GM21390 (cell line): Measurements from ENCODE around the gene DNAH2.
A peak's percentile ranks its signal among the peaks of the same experiment; 100 is the strongest.
"Not testable (repeated sequence)": the region's sequence is repeated elsewhere in the genome, so short reads cannot be mapped to it uniquely, and the experiment has no call there.

Experiments
- ATAC-seq: cut with Tn5 transposase; IDR thresholded peaks from one replicate; pipeline ENCODE4 v1.9.1; 2021; ENCODE audit not compliant: unreplicated experiment

DNAH2 gene

GRCh38 chr17:7849751-7850504 lies 132.4 kb downstream of the DNAH2 start:
- no peak for ATAC-seq

GRCh38 chr17:7850701-7851437 lies 133.3 kb downstream of the DNAH2 start:
- no peak for ATAC-seq

GRCh38 chr17:7851438-7852261 lies 134.1 kb downstream of the DNAH2 start:
- ATAC-seq: peak; percentile 59

GRCh38 chr17:7852262-7852670 lies 134.7 kb downstream of the DNAH2 start:
- no peak for ATAC-seq

GRCh38 chr17:7852919-7853690 lies 135.6 kb downstream of the DNAH2 start:
- no peak for ATAC-seq

- ATAC-seq: no peak
Measured at GRCh38 chr17:7853691-7854038, 136.1 kb downstream of the DNAH2 start.

- no peak for ATAC-seq
Measured at GRCh38 chr17:7854078-7854777, 136.7 kb downstream of the DNAH2 start.

- ATAC-seq: no peak
Measured at GRCh38 chr17:7854851-7855659, 137.5 kb downstream of the DNAH2 start, which contains the start of gene TMEM88. TMEM88 (plus strand) TSS chr17:7855066; CDS start chr17:7855075, 9 bp downstream.

GRCh38 chr17:7855660-7856010 lies 138.1 kb downstream of the DNAH2 start:
- ATAC-seq: no peak

- no peak for ATAC-seq
Measured at GRCh38 chr17:7856011-7856810, 138.7 kb downstream of the DNAH2 start.

- peak; percentile 76 for ATAC-seq
Measured at GRCh38 chr17:7856811-7857712, 139.5 kb downstream of the DNAH2 start, which contains the start of gene NAA38. NAA38 (minus strand) TSS chr17:7857559; CDS start chr17:7857463, 96 bp downstream.

GRCh38 chr17:7857713-7858521 lies 140.4 kb downstream of the DNAH2 start, which contains the start of gene CYB5D1:
CYB5D1 (plus strand) TSS chr17:7858003; CDS start chr17:7858135, 132 bp downstream.
- peak; percentile 22 for ATAC-seq

GRCh38 chr17:7858522-7858810 lies 140.9 kb downstream of the DNAH2 start:
- ATAC-seq: no peak

- no peak for ATAC-seq
Measured at GRCh38 chr17:7859028-7859427, 141.5 kb downstream of the DNAH2 start.

- no peak for ATAC-seq
Measured at GRCh38 chr17:7862692-7863437, 145.3 kb downstream of the DNAH2 start.

GRCh38 chr17:7864384-7864783 lies 146.8 kb downstream of the DNAH2 start:
- not testable (repeated sequence) for ATAC-seq
